Nephron progenitor cell (in vitro differentiated cells): Measurements from ENCODE around the gene CDC42SE1.
"Not testable (repeated sequence)": the region's sequence is repeated elsewhere in the genome, so short reads cannot be mapped to it uniquely, and the experiment has no call there.

ENCODE experiments used
- DNase-seq: peaks from one replicate; pipeline ENCODE4 v3.0.0; 2021
- H3K27ac Mint-ChIP-seq: 2 replicates; pipeline ENCODE4 v1.8.0; 2021; ENCODE audit warnings: mild to moderate bottlenecking, moderate library complexity, mixed read lengths
- H3K27me3 Mint-ChIP-seq: 2 replicates; pipeline ENCODE4 v1.8.0; 2021; ENCODE audit warnings: mild to moderate bottlenecking, low read depth, mixed read lengths; ENCODE audit not compliant: poor library complexity
- H3K36me3 Mint-ChIP-seq: 2 replicates; pipeline ENCODE4 v1.8.0; 2021; ENCODE audit warnings: low read depth, mixed read lengths
- H3K4me1 Mint-ChIP-seq: 2 replicates; pipeline ENCODE4 v1.8.0; 2021; ENCODE audit warnings: mixed read lengths
- H3K4me3 Mint-ChIP-seq: 2 replicates; pipeline ENCODE4 v1.8.0; 2021; ENCODE audit warnings: mild to moderate bottlenecking, moderate library complexity, mixed read lengths
- H3K9me3 Mint-ChIP-seq: 2 replicates; pipeline ENCODE4 v1.8.0; 2021; ENCODE audit warnings: mild to moderate bottlenecking, moderate library complexity, mixed read lengths
- TF ChIP-seq, protein P1 (sequence below): fragments of 200-600 bp; sonication (generic); IDR thresholded peaks from 2 replicates; pipeline ENCODE4 v1.5.0; 2021; ENCODE audit warnings: antibody characterized with exemption

Gene CDC42SE1, protein sequence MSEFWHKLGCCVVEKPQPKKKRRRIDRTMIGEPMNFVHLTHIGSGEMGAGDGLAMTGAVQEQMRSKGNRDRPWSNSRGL

DNA sequence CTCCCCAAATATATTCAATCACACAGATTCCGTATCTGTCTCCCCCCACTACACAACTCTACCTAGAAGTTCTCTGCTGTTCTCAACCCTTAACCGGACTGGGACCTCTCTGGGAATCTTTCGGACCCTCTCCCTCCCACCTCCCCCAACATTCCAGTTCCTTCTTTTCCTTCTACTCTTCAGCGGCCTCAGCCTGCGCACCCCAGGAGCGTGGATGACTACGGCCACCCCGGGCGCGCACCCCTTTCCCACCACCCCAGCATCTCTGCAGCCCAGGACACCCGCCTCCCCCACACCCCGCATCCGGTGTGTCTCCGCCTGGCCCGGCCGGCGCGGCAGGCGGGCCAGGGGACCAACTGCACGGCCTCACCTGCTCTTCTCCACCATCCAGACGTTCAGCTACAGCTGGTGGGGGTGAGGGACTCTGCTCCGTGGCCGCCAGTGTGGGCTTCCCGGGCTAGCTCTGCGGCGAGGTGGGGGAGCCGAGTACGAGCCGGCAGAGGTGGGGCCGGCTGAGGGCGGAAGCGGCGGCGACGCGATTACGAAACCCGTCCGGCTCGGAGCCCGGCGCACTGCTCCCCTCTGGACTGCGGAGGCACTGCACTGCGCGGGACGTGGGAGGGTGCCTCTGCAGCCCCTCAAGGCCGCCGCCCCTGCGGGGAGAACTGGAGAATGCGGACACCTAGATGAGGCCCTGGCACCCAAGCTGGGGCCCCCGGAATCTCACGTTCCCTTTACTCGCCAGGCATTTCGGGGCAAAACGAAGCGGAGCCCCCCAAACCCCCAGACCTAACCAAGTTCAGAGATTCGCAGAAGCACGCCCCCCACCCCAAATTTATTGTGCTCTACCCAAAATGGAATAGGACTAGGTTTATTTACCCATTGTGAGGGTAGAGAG is at the start of gene CDC42SE1:
CDC42SE1 (minus strand) TSS at position 514 of the 898 bp plus-strand sequence. CDS start 3,892 bp downstream, outside the sequence.
- H3K36me3 Mint-ChIP-seq = peaks cover 34% of the 10 kb centered on the region
- TF ChIP-seq, protein P1, sequence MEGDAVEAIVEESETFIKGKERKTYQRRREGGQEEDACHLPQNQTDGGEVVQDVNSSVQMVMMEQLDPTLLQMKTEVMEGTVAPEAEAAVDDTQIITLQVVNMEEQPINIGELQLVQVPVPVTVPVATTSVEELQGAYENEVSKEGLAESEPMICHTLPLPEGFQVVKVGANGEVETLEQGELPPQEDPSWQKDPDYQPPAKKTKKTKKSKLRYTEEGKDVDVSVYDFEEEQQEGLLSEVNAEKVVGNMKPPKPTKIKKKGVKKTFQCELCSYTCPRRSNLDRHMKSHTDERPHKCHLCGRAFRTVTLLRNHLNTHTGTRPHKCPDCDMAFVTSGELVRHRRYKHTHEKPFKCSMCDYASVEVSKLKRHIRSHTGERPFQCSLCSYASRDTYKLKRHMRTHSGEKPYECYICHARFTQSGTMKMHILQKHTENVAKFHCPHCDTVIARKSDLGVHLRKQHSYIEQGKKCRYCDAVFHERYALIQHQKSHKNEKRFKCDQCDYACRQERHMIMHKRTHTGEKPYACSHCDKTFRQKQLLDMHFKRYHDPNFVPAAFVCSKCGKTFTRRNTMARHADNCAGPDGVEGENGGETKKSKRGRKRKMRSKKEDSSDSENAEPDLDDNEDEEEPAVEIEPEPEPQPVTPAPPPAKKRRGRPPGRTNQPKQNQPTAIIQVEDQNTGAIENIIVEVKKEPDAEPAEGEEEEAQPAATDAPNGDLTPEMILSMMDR = peak; percentile 73
- H3K27ac Mint-ChIP-seq = peak within 1 kb of the TSS; percentile 87
- DNase-seq = peak; percentile 84
- peak within 1 kb of the TSS; percentile 87 for H3K4me3 Mint-ChIP-seq
- no peaks in the 10 kb centered on the region for H3K9me3 Mint-ChIP-seq
- H3K4me1 Mint-ChIP-seq = peaks cover 78% of the 10 kb centered on the region
- H3K27me3 Mint-ChIP-seq = no peaks in the 10 kb centered on the region

DNA sequence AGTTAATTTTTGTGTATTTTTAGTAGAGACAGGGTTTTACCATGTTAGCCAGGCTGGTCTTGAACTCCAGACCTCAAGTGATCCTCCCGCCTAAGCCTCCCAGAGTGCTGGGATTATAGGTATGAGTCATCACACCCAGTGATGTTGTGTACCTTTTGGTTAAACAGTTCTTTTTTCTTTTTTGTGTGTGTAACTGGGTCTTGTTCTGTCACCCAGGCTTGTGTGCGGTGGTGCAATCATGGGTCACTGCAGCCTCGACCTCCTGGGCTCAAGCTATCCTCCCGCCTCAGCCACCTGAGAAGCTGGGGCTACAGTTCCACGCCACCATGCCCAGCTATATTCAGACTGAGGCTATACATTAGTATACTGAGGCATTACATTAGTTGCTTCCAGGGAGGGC is 48.9 kb upstream of the CDC42SE1 start:
- no peak overlapping the region for H3K4me3 Mint-ChIP-seq
- TF ChIP-seq, protein P1 = no peak
- peaks cover 15% of the 10 kb centered on the region for H3K4me1 Mint-ChIP-seq
- H3K36me3 Mint-ChIP-seq = peaks cover 12% of the 10 kb centered on the region
- H3K27me3 Mint-ChIP-seq = peaks cover 4% of the 10 kb centered on the region
- H3K27ac Mint-ChIP-seq = no peak overlapping the region
- no peaks in the 10 kb centered on the region for H3K9me3 Mint-ChIP-seq
- no peak for DNase-seq

DNA sequence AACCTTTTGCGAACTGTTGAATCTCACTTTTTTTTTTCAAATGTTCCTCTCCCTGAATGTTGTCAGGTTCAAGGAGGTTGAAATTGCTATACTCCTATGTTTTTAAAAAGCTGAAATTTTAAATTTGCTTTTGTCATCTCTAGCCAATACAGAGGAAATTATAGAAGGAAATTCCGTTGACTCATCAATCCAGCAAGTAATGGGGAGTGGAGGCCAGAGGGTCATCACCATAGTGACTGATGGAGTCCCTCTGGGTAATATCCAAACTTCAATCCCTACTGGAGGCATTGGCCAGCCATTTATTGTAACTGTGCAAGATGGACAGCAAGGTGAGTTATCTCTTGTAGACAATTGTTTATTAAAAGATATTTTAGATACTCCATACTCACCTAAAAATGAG is 47.5 kb upstream of the CDC42SE1 start:
- peaks cover 15% of the 10 kb centered on the region for H3K4me1 Mint-ChIP-seq
- no peaks in the 10 kb centered on the region for H3K27me3 Mint-ChIP-seq
- H3K27ac Mint-ChIP-seq = peak overlapping the region; percentile 88
- TF ChIP-seq, protein P1 = no peak
- H3K4me3 Mint-ChIP-seq = peak overlapping the region; percentile 29
- DNase-seq = peak; percentile 26
- H3K9me3 Mint-ChIP-seq = no peaks in the 10 kb centered on the region
- H3K36me3 Mint-ChIP-seq = peaks cover 12% of the 10 kb centered on the region

DNA sequence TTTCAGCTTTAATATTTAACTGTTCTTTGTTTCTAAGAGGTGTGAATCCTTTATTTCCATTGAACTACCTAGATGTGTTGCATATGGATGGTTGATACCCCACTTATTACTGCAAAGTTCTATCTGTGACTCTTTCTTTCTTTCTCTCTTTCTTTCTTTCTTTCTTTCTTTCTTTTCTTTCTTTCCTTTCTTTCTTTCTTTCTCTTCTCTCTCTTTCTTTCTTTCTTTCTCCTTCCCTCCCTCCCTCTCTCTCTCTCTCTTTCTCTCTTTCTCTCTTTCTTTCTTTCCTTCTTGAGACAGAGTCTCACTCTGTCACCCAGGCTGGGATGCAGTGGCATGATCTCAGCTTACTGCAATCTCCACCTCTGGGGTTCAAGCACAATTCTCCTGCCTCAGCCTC is 45.2 kb upstream of the CDC42SE1 start:
- Mint-ChIP-seq H3K27ac (no peak overlapping the region), H3K9me3 (no peaks in the 10 kb centered on the region), H3K36me3 (peaks cover 7% of the 10 kb centered on the region), H3K27me3 (no peaks in the 10 kb centered on the region), H3K4me1 (peaks cover 15% of the 10 kb centered on the region), H3K4me3 (no peak overlapping the region)
- TF ChIP-seq, protein P1 = no peak
- DNase-seq = no peak

DNA sequence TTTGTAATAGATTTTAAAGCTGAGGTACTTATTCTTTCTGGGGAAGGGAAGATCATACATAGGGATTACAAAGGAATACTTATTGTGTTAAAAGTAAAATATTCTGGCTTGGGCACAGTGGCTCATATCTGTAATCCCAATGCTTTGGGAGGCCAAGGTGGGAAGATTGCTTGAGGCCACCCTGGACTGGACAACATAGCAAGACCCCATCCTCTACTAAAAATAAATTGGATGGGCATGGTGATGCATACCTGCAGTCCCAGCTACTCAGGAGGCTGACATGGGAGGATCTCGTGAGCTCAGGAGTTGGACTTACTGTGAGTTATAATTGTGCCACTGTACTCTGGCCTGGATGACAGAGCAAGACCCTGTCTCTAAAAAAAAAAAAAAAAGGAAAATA is 38.7 kb upstream of the CDC42SE1 start:
- Mint-ChIP-seq H3K9me3 (no peaks in the 10 kb centered on the region), H3K4me1 (no peaks in the 10 kb centered on the region), H3K27me3 (no peaks in the 10 kb centered on the region), H3K36me3 (no peaks in the 10 kb centered on the region), H3K27ac (no peak overlapping the region), H3K4me3 (no peak overlapping the region)
- TF ChIP-seq, protein P1 = no peak
- DNase-seq = no peak

DNA sequence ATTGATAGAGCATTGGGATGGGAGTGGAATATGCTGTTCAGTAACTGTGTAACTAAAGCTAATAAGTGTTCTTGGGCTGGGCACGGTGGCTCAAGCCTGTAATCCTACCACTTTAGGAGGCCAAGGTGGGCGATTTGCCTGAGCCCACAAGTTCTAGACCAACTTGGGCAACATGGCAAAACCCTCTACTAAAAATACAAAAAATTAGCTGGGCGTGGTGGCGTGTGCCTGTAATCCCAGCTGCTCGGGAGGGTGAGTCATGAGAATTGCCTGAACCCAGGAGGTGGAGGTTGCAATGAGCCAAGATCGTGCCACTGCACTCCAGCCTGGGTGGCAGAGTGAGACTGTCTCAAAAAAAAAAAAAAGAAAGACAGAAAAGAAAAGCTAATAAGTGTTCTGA is 38.0 kb upstream of the CDC42SE1 start:
- H3K4me3 Mint-ChIP-seq, DNase-seq, H3K9me3 Mint-ChIP-seq, H3K36me3 Mint-ChIP-seq, H3K27ac Mint-ChIP-seq, H3K27me3 Mint-ChIP-seq, H3K4me1 Mint-ChIP-seq: not testable (repeated sequence)
